H1 (cell line): Measurements from ENCODE around the gene SUGP2. TPM values are rescaled to one million over a fixed set of nuclear protein-coding genes. Genes with fewer than 3 reads are reported as not detected.

ENCODE experiments used
- CTCF ChIA-PET: fragments of 300-600 bp; sonication (Branson Sonifier 250); formaldehyde crosslinking; loops from one replicate; lab custom pipeline; 2021; ENCODE audit not compliant: partially characterized antibody; lab: Charles Lee
- POLR2A ChIA-PET: fragments of 300-600 bp; sonication (Branson Sonifier 250); formaldehyde crosslinking; loops from one replicate; lab custom pipeline; 2021; ENCODE audit warnings: inconsistent platforms; ENCODE audit not compliant: partially characterized antibody; lab: Charles Lee
- DNase-seq, 2 experiments: peaks; one replicate each; pipeline versions ENCODE4 v3.0.0 to v3.0.0-alpha.2; 2010 to 2022; ENCODE audit warnings: low spot score in 2 of 2, low read depth in 1 of 2, mixed read lengths in 1 of 2
- FAIRE-seq: peaks from 2 replicates; lab custom pipeline; 2011; peaks lifted over from hg19 to GRCh38; lab: Jason Lieb, UNC
- H2AFZ ChIP-seq: 2 replicates; pipeline ENCODE4 v1.8.1; 2012; ENCODE audit warnings: low read length, inconsistent platforms
- H2AK5ac ChIP-seq: 2 replicates; pipeline ENCODE4 v1.6.1; 2013; ENCODE audit warnings: low read depth, low read length
- H2BK120ac ChIP-seq: replicated peaks from 2 replicates; pipeline ENCODE3; 2013; ENCODE audit warnings: low read depth, low read length, inconsistent platforms
- H2BK12ac ChIP-seq: 2 replicates; pipeline ENCODE4 v1.6.1; 2013; ENCODE audit warnings: low read depth, low read length
- H2BK15ac ChIP-seq: 2 replicates; pipeline ENCODE4 v1.6.1; 2013; ENCODE audit warnings: low read length
- H2BK20ac ChIP-seq: 2 replicates; pipeline ENCODE4 v1.6.1; 2013; ENCODE audit warnings: low read length
- H2BK5ac ChIP-seq: 2 replicates; pipeline ENCODE4 v1.6.1; 2013; ENCODE audit warnings: low read depth, low read length
- H3K14ac ChIP-seq: 2 replicates; pipeline ENCODE4 v1.6.1; 2013; ENCODE audit warnings: inconsistent platforms; ENCODE audit not compliant: insufficient read length
- H3K18ac ChIP-seq: 2 replicates; pipeline ENCODE4 v1.6.1; 2013; ENCODE audit warnings: low read length; ENCODE audit errors: extremely low read depth
- H3K23ac ChIP-seq: 2 replicates; pipeline ENCODE4 v1.6.1; 2013; ENCODE audit warnings: inconsistent platforms; ENCODE audit not compliant: insufficient read length
- H3K23me2 ChIP-seq: 2 replicates; pipeline ENCODE4 v1.6.1; 2013; ENCODE audit warnings: low read depth, low read length
- H3K27ac ChIP-seq: 2 replicates; pipeline ENCODE4 v1.6.1; 2011; ENCODE audit warnings: low read depth, low read length, inconsistent platforms
- H3K27me3 ChIP-seq, 4 experiments: replicated peaks in 1 of 4; 1 replicate in 1 of 4; 2 replicates in 3 of 4; pipeline versions ENCODE4 v1.6.1 to v1.8.1; 2011 to 2013; ENCODE audit warnings: low read length in 3 of 4, mild to moderate bottlenecking in 3 of 4, inconsistent platforms in 2 of 4, mixed read lengths in 2 of 4, moderate library complexity in 1 of 4; ENCODE audit not compliant: control insufficient read depth in 3 of 4, insufficient read depth in 3 of 4; ENCODE audit errors: extremely low read depth in 1 of 4
- H3K36me3 ChIP-seq, 4 experiments: 2 replicates each; pipeline versions ENCODE4 v1.6.1 to v1.8.1; 2011 to 2013; ENCODE audit warnings: mild to moderate bottlenecking in 4 of 4, low read length in 3 of 4, moderate library complexity in 2 of 4, control low read depth in 1 of 4, inconsistent platforms in 1 of 4; ENCODE audit not compliant: insufficient read depth in 4 of 4, control insufficient read depth in 2 of 4
- H3K4ac ChIP-seq: replicated peaks from 2 replicates; pipeline ENCODE3; 2013; ENCODE audit warnings: low read length, low read depth, mixed read lengths, inconsistent platforms; ENCODE audit not compliant: insufficient read length
- H3K4me1 ChIP-seq, 4 experiments: replicated peaks in 1 of 4; 1 replicate in 1 of 4; 2 replicates in 3 of 4; pipeline versions ENCODE4 v1.6.1 to v1.8.1; 2011 to 2013; ENCODE audit warnings: low read length in 3 of 4, inconsistent platforms in 2 of 4, mixed read lengths in 1 of 4; ENCODE audit not compliant: insufficient read depth in 4 of 4, control insufficient read depth in 3 of 4
- H3K4me2 ChIP-seq, 2 experiments: 2 replicates each; pipeline versions ENCODE4 v1.6.1 to v1.8.1; 2011 to 2013; ENCODE audit warnings: low read depth in 2 of 2, low read length in 2 of 2, control low read depth in 1 of 2, inconsistent platforms in 1 of 2, mild to moderate bottlenecking in 1 of 2; ENCODE audit not compliant: insufficient read depth in 1 of 2
- H3K4me3 ChIP-seq, 4 experiments: fragments of 200-600, 300-600 bp in 1 of 4; sonication (generic), shearing (Covaris generic), sonication (Bioruptor Twin) in 1 of 4; 2 replicates each; pipeline versions ENCODE4 v1.5.1 to v1.8.1; 2011 to 2016; ENCODE audit warnings: low read length in 4 of 4, low read depth in 3 of 4, control low read depth in 2 of 4, inconsistent platforms in 2 of 4, mild to moderate bottlenecking in 2 of 4, mixed read lengths in 1 of 4, moderate library complexity in 1 of 4; ENCODE audit not compliant: insufficient read depth in 2 of 4; ENCODE audit errors: extremely low read depth in 1 of 4
- H3K56ac ChIP-seq: replicated peaks from 2 replicates; pipeline ENCODE3; 2013; ENCODE audit warnings: low read depth, mild to moderate bottlenecking, mixed read lengths, low read length, inconsistent platforms; ENCODE audit not compliant: insufficient read length
- H3K79me1 ChIP-seq: 2 replicates; pipeline ENCODE4 v1.6.1; 2013; ENCODE audit warnings: low read depth, low read length, control low read depth
- H3K79me2 ChIP-seq, 2 experiments: 2 replicates each; pipeline versions ENCODE4 v1.6.1 to v1.8.1; 2012 to 2013; ENCODE audit warnings: low read length in 2 of 2, mild to moderate bottlenecking in 2 of 2, inconsistent platforms in 1 of 2; ENCODE audit not compliant: insufficient read depth in 2 of 2, control insufficient read depth in 1 of 2
- H3K9ac ChIP-seq, 4 experiments: replicated peaks in 1 of 4; 1 replicate in 1 of 4; 2 replicates in 3 of 4; pipeline versions ENCODE4 v1.6.1 to v1.8.1; 2011 to 2013; ENCODE audit warnings: low read depth in 3 of 4, low read length in 3 of 4, control low read depth in 2 of 4, mild to moderate bottlenecking in 2 of 4, moderate library complexity in 2 of 4, inconsistent platforms in 1 of 4; ENCODE audit errors: extremely low read depth in 1 of 4
- H3K9me3 ChIP-seq, 2 experiments: 2 replicates each; pipeline versions ENCODE4 v1.6.1 to v1.8.1; 2012 to 2013; ENCODE audit warnings: mild to moderate bottlenecking in 2 of 2, moderate library complexity in 2 of 2, control low read depth in 1 of 2, inconsistent platforms in 1 of 2, low read depth in 1 of 2, low read length in 1 of 2, mixed read lengths in 1 of 2; ENCODE audit not compliant: insufficient read depth in 2 of 2
- H4K20me1 ChIP-seq, 2 experiments: replicated peaks in 1 of 2; 2 replicates each; pipeline versions ENCODE3 to v1.8.1; 2011 to 2013; ENCODE audit warnings: inconsistent platforms in 2 of 2, low read length in 2 of 2, mild to moderate bottlenecking in 1 of 2; ENCODE audit not compliant: insufficient read depth in 2 of 2, control insufficient read depth in 1 of 2
- H4K5ac ChIP-seq: 2 replicates; pipeline ENCODE4 v1.6.1; 2013; ENCODE audit warnings: low read length, low read depth, mixed read lengths, inconsistent platforms; ENCODE audit not compliant: insufficient read length
- H4K8ac ChIP-seq: 2 replicates; pipeline ENCODE4 v1.8.0; 2013; ENCODE audit warnings: mild to moderate bottlenecking, moderate library complexity, low read length, inconsistent platforms; ENCODE audit not compliant: insufficient read depth; ENCODE audit errors: extremely low read depth
- H4K91ac ChIP-seq: replicated peaks from 2 replicates; pipeline ENCODE3; 2013; ENCODE audit warnings: low read length, mixed read lengths, inconsistent platforms; ENCODE audit not compliant: insufficient read length
- BCL11A ChIP-seq, 2 experiments: IDR thresholded peaks; one replicate each; pipeline ENCODE4 v1.6.1; 2011; ENCODE audit warnings: low read depth in 2 of 2, low read length in 2 of 2, mild to moderate bottlenecking in 2 of 2
- PHF8 ChIP-seq: fragments of 200-600 bp; sonication (generic); conservative IDR thresholded peaks from 2 replicates; pipeline ENCODE4 v1.7.1; 2012; ENCODE audit warnings: low read depth, mild to moderate bottlenecking, inconsistent platforms, low read length, moderate library complexity
- WGBS, 2 experiments: shearing (Covaris generic) in 1 of 2; methylation state at CpG; one replicate each; pipeline versions ENCODE4 v1.1.6 to v1.1.7; 2013 to 2015; ENCODE audit warnings: low lambda C conversion rate in 2 of 2, mixed read lengths in 2 of 2, inconsistent platforms in 1 of 2, low coverage in 1 of 2, missing lambda C conversion rate in 1 of 2; ENCODE audit not compliant: insufficient replicate concordance in 2 of 2, insufficient coverage in 1 of 2, insufficient read length in 1 of 2; ENCODE audit errors: extremely low coverage in 1 of 2, missing lambda C conversion rate in 1 of 2; 5-methylcytosine and 5-hydroxymethylcytosine counted together
- polyA plus RNA-seq, 7 experiments: library from polyadenylated mRNA; depleted of rRNA in 3 of 7; stranded (reverse) in 5 of 7; unstranded in 2 of 7; fragments of >200 nt in 5 of 7; fragments of 200-250 nt in 2 of 7; gene quantifications; 1 replicate in 5 of 7; 2 replicates in 1 of 7; 4 replicates in 1 of 7; pipeline versions ENCODE4 v1.2.1 to v1.2.3, GENCODE V29; 2011 to 2013; ENCODE audit warnings: missing spikeins in 2 of 7, mixed read lengths in 2 of 7
- total RNA-seq: library from RNA; stranded (reverse); fragmentation: NEBNext Ultra II Directional; extraction: Animal tissue kit (Norgen Biotek cat#: 25700); gene quantifications from 2 replicates; pipeline ENCODE4 v1.2.1, GENCODE V29; 2021

SUGP2 gene
- total and polyA plus RNA-seq, 2 of the 8 experiments (the other 6 are each of a cell fraction or from before 2014, with no cell fraction given): 57.7 to 114 TPM

- 90% methylated on average over 8 of the region's 8 CpGs; no CpG with 5 or more reads in 1 of the 2 experiments for WGBS, 2 experiments
- ChIA-PET CTCF (interaction anchor here (0.8 to 1.1 kb wide), 2 partner anchors 17 to 19 kb away, joined by 3 to 4 read pairs; no protein-coding TSS in a partner anchor), POLR2A (interaction anchor here (1.0 kb wide), 1 partner anchor 9 kb away, joined by 3 read pairs; no protein-coding TSS in a partner anchor)
- H4K20me1 ChIP-seq: peaks cover 0 to 2% of the 10 kb centered on the region in 2 experiments
- no peak for TF ChIP-seq BCL11A (IDR thresholded peaks at IDR 0.05; ENCODE audit: low read depth in 2 of 2, low read length in 2 of 2)
- TF ChIP-seq PHF8: no peak
- no peaks in the 10 kb centered on the region for H3K79me2 ChIP-seq
- H3K23ac ChIP-seq: no peak overlapping the region
- peaks cover 0 to 47% (median 28%) of the 10 kb centered on the region in 4 experiments; a peak in 5 of 7 replicates for H3K27me3 ChIP-seq
- H3K79me1 ChIP-seq: no peaks in the 10 kb centered on the region
- H3K18ac ChIP-seq: no peak overlapping the region
- no peaks in the 10 kb centered on the region for H3K36me3 ChIP-seq
- FAIRE-seq (no peak), DNase-seq (no peak)
- H3K23me2 ChIP-seq: no peaks in the 10 kb centered on the region; the same call in 1 of the 2 replicates
- H2BK5ac ChIP-seq: no peak overlapping the region
- H3K4ac ChIP-seq: no peak overlapping the region
- H4K8ac ChIP-seq: no peak overlapping the region
- H2AFZ ChIP-seq: no peak overlapping the region
- H2BK20ac ChIP-seq: no peak overlapping the region
- no peak overlapping the region for H2BK12ac ChIP-seq
- H3K27ac ChIP-seq: no peak overlapping the region
- no peak overlapping the region for H3K14ac ChIP-seq
- no peak overlapping the region for H3K56ac ChIP-seq
- no peaks in the 10 kb centered on the region for H3K9me3 ChIP-seq
- H4K91ac ChIP-seq: no peak overlapping the region
- no peak overlapping the region for H4K5ac ChIP-seq
- no peak overlapping the region for H2AK5ac ChIP-seq
- no peak overlapping the region for H2BK15ac ChIP-seq
- H3K4me3 ChIP-seq: no peak overlapping the region
- no peak overlapping the region for H3K4me2 ChIP-seq
- H3K9ac ChIP-seq: no peak overlapping the region
- H2BK120ac ChIP-seq: no peak overlapping the region
- H3K4me1 ChIP-seq: no peaks in the 10 kb centered on the region
Measured at GRCh38 chr19:19071897-19072296, 38.6 kb upstream of the SUGP2 start.
